Measurements from ENCODE around the gene ZNF532.
"Not testable (repeated sequence)": the region's sequence is repeated elsewhere in the genome, so short reads cannot be mapped to it uniquely, and the experiment has no call there.

ZNF532 gene

GRCh38 chr18:58864146-58865032 is at the start of gene ZNF532:
TSS of gene ZNF532 (plus strand) at chr18:58864877. CDS start in a region left out here.
- Mint-ChIP-seq H3K27ac (peak within 1 kb of the TSS; percentile 99), H3K9me3 (no peaks in the 10 kb centered on the region), H3K36me3 (peaks cover 53% of the 10 kb centered on the region), H3K4me1 (peaks cover 42% of the 10 kb centered on the region), H3K27me3 (no peaks in the 10 kb centered on the region), H3K4me3 (peak within 1 kb of the TSS; percentile 80)
- peak; percentile 52 for ATAC-seq

DNA sequence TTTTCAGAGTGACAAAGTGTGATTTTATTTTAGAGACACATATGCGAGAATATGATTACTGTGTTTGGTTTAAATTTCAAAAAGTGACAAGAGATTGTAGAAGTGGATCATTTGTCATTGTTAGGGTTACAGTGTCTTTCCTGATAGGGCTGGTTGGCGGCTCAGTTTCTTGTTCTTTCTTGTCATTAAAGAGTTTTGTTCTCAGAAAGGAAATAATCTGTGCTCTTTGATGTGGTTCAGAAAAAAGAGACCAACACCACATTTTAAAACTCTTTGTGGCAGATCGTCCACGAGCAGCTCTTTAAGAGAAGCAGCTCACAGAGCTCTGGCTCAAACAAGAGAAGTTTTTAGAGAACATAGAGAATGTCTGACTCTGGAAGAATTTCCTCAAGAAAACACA is 45.6 kb upstream of the ZNF532 start:
- no peaks in the 10 kb centered on the region for H3K27me3 Mint-ChIP-seq
- ATAC-seq, result no peak
- no peak overlapping the region for H3K27ac Mint-ChIP-seq
- H3K9me3 Mint-ChIP-seq, result peaks cover 8% of the 10 kb centered on the region
- H3K4me1 Mint-ChIP-seq, result peaks cover 10% of the 10 kb centered on the region
- peaks cover 13% of the 10 kb centered on the region for H3K36me3 Mint-ChIP-seq
- H3K4me3 Mint-ChIP-seq, result no peak overlapping the region

DNA sequence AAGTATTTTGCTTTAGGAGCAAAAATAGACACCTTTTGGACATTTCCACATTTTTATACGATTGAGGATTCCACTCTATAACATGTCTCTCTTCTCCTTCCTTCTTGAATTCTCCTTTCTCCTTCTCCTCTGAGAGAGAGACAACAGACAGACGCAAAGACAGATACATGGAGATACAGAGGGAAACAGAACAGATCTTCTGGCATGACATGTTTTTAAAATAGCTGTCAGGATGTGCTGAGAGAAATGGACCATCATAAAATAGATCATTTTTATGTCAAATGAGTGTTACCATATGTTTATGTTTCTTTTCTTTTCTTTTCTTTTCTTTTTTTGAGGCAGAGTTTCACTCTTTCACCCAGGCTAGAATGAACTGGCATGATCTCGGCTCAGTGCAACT is 44.4 kb upstream of the ZNF532 start:
- Mint-ChIP-seq H3K9me3 (peaks cover under 1% of the 10 kb centered on the region), H3K36me3 (peaks cover 2% of the 10 kb centered on the region), H3K27me3 (no peaks in the 10 kb centered on the region), H3K4me1 (peaks cover 10% of the 10 kb centered on the region), H3K27ac (no peak overlapping the region), H3K4me3 (no peak overlapping the region)
- no peak for ATAC-seq

DNA sequence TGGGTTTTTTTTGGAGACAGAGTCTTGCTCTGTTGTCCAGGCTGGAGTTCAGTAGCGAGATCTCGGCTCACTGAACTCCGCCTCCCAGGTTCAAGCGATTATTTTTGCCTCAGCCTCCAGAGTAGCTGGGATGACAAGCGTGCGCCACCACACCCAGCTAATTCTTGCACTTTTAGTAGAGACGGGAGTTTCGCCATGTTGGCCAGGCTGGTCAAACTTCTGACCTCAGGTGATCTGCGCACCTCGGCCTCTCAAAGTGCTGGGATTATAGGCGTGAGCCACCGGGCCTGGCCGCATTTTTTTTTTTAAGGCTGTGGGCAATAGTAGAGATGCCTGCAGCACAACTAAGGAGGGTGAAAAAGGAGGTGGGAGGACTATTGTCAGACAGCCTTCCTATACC is 41.7 kb upstream of the ZNF532 start:
- Mint-ChIP-seq H3K9me3 (no peaks in the 10 kb centered on the region), H3K36me3 (no peaks in the 10 kb centered on the region), H3K27ac (no peak overlapping the region), H3K27me3 (no peaks in the 10 kb centered on the region), H3K4me3 (no peak overlapping the region), H3K4me1 (peaks cover 10% of the 10 kb centered on the region)
- ATAC-seq, result no peak

DNA sequence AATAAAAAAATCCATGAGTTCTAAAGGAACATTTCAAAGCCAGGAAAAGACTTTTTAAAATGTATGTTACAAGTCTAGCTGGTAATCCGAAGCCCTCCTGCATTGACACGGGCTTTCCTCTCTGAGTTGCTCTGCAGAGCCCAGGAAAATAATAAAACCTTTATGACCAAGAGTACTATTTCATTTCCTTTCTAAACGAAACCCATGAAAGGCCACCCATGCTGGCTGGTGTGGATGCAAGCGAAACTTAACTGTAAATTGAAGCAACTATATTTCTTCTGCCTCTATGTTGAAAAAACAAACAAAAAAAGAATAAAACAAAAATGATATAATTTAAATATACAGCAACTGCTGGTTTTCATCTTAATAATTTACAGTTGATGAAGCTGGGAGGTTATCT is 41.3 kb upstream of the ZNF532 start:
- peaks cover 10% of the 10 kb centered on the region for H3K4me1 Mint-ChIP-seq
- H3K27ac Mint-ChIP-seq, result no peak overlapping the region
- H3K9me3 Mint-ChIP-seq, result no peaks in the 10 kb centered on the region
- no peaks in the 10 kb centered on the region for H3K27me3 Mint-ChIP-seq
- H3K4me3 Mint-ChIP-seq, result no peak overlapping the region
- no peak for ATAC-seq
- H3K36me3 Mint-ChIP-seq, result no peaks in the 10 kb centered on the region

- H3K4me3 Mint-ChIP-seq, H3K4me1 Mint-ChIP-seq, H3K27ac Mint-ChIP-seq, ATAC-seq, H3K36me3 Mint-ChIP-seq, H3K9me3 Mint-ChIP-seq, H3K27me3 Mint-ChIP-seq: not testable (repeated sequence)
These were observed 37.8 kb upstream of the ZNF532 start for GRCh38 chr18:58826926-58827325.

DNA sequence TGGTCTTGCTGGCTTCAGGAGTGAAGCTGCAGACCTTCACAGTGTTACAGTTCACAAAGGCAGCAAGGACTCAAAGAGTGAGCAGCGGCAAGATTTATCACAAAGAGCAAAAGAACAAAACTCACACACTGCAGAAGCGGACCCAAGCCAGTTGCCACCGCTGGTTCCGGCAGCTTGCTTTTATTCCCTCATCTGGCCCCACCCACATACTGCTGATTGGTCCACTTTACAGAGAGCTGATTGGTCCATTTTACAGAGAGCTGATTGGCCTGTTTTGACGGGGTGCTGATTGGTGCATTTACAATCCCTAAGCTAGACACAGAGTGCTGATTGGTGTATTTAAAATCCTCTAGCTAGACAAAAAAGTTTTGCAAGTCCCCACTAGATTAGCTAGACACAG is 37.2 kb upstream of the ZNF532 start:
- Mint-ChIP-seq H3K9me3 (no peaks in the 10 kb centered on the region), H3K27me3 (no peaks in the 10 kb centered on the region), H3K4me3 (no peak overlapping the region), H3K27ac (no peak overlapping the region), H3K4me1 (no peaks in the 10 kb centered on the region), H3K36me3 (no peaks in the 10 kb centered on the region)
- no peak for ATAC-seq

DNA sequence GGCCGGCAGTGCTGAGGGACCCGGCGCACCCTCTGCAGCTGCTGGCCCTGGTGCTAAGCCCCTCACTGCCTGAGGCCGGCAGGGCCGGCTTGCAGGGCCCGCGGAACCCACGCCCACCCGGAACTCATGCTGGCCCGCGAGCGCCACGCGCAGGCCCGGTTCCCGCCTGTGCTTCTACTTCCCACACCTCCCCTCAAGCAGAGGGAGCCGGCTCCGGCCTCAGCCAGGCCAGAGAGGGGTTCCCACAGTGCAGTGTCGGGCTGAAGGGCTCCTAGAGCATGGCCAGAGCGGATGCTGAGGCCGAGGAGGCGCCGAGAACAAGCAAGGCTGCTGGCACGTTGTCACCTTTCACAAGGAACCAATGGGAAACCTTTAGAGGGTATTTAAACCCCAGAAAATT is 36.8 kb upstream of the ZNF532 start:
- H3K9me3 Mint-ChIP-seq, result no peaks in the 10 kb centered on the region
- H3K27me3 Mint-ChIP-seq, result no peaks in the 10 kb centered on the region
- no peak for ATAC-seq

GRCh38 chr18:58828399-58829121 is 36.1 kb upstream of the ZNF532 start:
- Mint-ChIP-seq H3K27me3 (no peaks in the 10 kb centered on the region), H3K4me1 (no peaks in the 10 kb centered on the region), H3K4me3 (no peak overlapping the region), H3K27ac (no peak overlapping the region), H3K9me3 (no peaks in the 10 kb centered on the region), H3K36me3 (no peaks in the 10 kb centered on the region)
- no peak for ATAC-seq

More for the DNA sequence above, 36.8 kb upstream of the ZNF532 start:
- Mint-ChIP-seq H3K36me3 (no peaks in the 10 kb centered on the region), H3K27ac (no peak overlapping the region), H3K4me3 (no peak overlapping the region), H3K4me1 (no peaks in the 10 kb centered on the region)

GRCh38 chr18:58829263-58829662 is 35.4 kb upstream of the ZNF532 start:
- Mint-ChIP-seq H3K4me1 (no peaks in the 10 kb centered on the region), H3K4me3 (no peak overlapping the region), H3K36me3 (no peaks in the 10 kb centered on the region), H3K27ac (no peak overlapping the region), H3K9me3 (no peaks in the 10 kb centered on the region), H3K27me3 (no peaks in the 10 kb centered on the region)
- ATAC-seq, result no peak

GRCh38 chr18:58829886-58830285 is 34.8 kb upstream of the ZNF532 start:
- not testable (repeated sequence) for H3K27me3 Mint-ChIP-seq, H3K36me3 Mint-ChIP-seq, H3K4me1 Mint-ChIP-seq, H3K9me3 Mint-ChIP-seq, ATAC-seq, H3K4me3 Mint-ChIP-seq, H3K27ac Mint-ChIP-seq

- H3K36me3 Mint-ChIP-seq, result no peaks in the 10 kb centered on the region
- no peak overlapping the region for H3K27ac Mint-ChIP-seq
- H3K9me3 Mint-ChIP-seq, result no peaks in the 10 kb centered on the region
- H3K4me3 Mint-ChIP-seq, result no peak overlapping the region
- ATAC-seq, result no peak
- H3K4me1 Mint-ChIP-seq, result no peaks in the 10 kb centered on the region
- H3K27me3 Mint-ChIP-seq, result no peaks in the 10 kb centered on the region
These were observed 33.1 kb upstream of the ZNF532 start for GRCh38 chr18:58831606-58832005.

DNA sequence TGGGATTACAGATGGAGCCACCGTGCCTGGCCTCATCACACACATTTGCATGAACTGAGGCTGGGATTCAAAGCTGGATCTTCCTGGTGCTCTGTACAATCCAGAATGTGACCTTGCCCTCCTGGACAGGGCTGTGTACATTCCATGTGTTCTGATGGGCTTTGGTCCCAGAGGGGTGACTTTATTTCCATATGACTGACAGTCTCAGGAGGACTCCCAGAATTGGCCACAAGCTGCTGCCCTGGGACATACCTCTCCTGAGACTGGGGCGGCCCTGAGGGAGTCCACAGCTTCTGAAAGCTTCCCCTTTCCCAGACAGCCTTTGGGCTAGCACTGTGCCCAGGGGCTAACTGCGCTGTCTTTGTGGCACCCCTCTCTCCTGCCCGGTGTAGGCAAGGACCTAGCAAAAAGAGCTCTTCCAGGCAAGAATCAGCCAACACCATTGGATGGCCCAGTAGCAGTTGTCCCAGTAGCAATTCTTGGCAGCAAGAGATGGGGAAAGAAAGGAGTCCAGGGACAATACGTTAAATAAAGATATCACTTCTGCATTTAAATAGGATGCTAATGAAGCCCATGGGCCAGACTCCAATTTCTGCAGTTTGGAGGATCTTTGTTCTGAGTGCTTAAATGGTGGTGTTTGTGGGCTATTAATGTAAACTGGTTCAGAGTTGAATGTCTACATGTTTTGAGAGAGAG is 26.4 kb upstream of the ZNF532 start:
- Mint-ChIP-seq H3K9me3 (no peaks in the 10 kb centered on the region), H3K27ac (no peak overlapping the region), H3K36me3 (no peaks in the 10 kb centered on the region), H3K4me3 (no peak overlapping the region), H3K27me3 (no peaks in the 10 kb centered on the region), H3K4me1 (no peaks in the 10 kb centered on the region)
- no peak for ATAC-seq

- Mint-ChIP-seq H3K27me3 (no peaks in the 10 kb centered on the region), H3K4me3 (no peak overlapping the region), H3K36me3 (no peaks in the 10 kb centered on the region), H3K4me1 (no peaks in the 10 kb centered on the region), H3K27ac (no peak overlapping the region), H3K9me3 (no peaks in the 10 kb centered on the region)
- no peak for ATAC-seq
These were observed 25.7 kb upstream of the ZNF532 start for GRCh38 chr18:58838946-58839345.

- no peaks in the 10 kb centered on the region for H3K27me3 Mint-ChIP-seq
- H3K9me3 Mint-ChIP-seq, result no peaks in the 10 kb centered on the region
- ATAC-seq, result no peak
- peaks cover 14% of the 10 kb centered on the region for H3K4me1 Mint-ChIP-seq
- no peaks in the 10 kb centered on the region for H3K36me3 Mint-ChIP-seq
- no peak overlapping the region for H3K4me3 Mint-ChIP-seq
- H3K27ac Mint-ChIP-seq, result peak overlapping the region; percentile 64
These were observed 21.5 kb upstream of the ZNF532 start for GRCh38 chr18:58842978-58843687.
